SH-SY5Y (cell line): Measurements from ENCODE around the gene FBXW8.

Experiments
- GATA2 ChIP-seq: IDR thresholded peaks from 2 replicates; pipeline ENCODE4 v1.6.1; 2011; ENCODE audit warnings: mild to moderate bottlenecking, low read depth, low read length
- GATA3 ChIP-seq: IDR thresholded peaks from 2 replicates; pipeline ENCODE4 v1.6.1; 2011; ENCODE audit warnings: low read depth, mild to moderate bottlenecking, low read length, moderate library complexity

DNA sequence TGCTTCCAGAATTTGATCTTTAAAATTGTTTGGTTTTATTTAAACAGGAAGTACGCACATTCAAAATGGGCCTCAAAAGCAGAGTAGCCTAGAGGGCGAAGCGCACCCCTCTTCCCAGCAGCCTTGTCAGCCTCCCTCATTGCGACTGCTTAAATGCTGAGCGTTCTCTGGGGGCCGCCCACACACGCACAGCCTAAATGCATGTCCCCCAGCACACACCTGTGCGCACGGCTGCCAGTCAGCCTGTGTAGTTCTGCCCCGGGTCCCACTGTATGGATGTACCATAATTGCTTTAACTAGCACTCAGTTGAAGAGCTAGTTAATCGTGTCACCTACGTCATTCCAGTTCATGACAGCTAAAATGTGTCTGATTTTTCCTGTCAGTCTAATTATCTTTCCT lies 109.1 kb downstream of the FBXW8 start:
- TF ChIP-seq GATA2 (no peak), GATA3 (no peak)
